IPS DF 4.7 (cell line): ENCODE results near the gene SYNE1.

ENCODE experiments used
- DNase-seq: peaks from one replicate; pipeline ENCODE4 v3.0.0-alpha.2; 2013; ENCODE audit warnings: low spot score; ENCODE audit errors: extremely low read depth

SYNE1 gene

DNA sequence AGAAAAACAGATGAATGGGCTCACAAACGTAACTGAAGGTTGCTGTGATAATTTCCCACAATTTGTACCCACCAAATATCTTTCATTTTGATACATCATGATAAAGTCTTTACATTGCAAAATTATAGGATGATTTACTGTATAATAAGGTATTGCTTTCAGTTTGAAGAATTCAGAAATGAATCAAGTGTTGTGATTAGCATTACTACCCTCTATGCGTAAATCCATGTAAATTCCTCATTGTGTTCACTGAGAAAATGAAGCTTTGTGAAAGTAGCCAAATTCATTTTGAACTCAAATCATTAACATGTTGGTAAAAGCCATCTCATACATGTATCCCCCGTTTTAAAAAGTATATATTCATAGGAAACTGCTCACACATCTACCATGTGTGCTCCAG is 450.3 kb downstream of the SYNE1 start:
- no peak for DNase-seq

DNA sequence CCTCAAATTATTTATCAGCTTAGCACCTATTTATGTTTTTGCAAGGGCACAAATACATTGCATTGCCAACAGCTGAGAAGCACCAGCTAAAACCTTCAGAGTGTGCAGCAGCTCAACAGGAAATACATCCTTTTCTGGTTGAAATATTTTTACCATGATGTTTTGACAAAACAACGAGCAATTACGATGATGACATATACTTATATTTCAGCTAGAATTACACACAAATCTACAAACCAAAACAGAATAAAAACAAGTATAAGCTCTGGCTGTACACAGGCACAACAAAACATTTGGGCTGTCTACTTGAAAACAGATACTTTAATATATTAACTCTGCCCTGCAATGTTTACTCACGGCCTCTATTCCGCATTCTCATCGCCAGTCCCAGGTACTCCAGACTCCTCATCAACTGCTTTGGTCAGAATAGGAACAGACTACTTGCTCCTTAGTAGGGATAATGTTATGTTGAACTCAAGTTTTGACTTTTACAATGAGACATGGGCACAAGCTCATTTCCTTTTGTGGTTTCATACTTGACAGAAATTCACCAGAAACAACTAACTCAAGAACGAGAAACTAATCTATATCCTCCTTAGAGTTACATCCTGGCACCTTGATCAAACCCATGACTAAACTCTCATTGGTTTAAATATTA is 452.1 kb downstream of the SYNE1 start:
- DNase-seq: no peak

DNA sequence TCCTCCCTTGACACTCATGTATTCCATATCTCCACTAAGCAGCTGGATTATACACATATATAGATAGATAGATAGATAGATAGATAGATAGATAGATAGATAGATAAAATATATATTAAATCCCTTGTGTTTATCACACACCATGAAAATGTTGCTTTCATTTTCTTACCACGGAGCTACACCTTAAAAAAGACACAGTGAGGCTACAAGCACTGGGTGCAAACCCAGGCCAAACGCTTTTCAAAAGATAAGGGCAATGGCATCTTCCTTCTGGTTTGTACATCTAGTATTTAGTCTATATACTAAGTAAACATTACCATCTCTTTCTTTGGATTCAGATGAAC is 452.6 kb downstream of the SYNE1 start:
- no peak for DNase-seq

DNA sequence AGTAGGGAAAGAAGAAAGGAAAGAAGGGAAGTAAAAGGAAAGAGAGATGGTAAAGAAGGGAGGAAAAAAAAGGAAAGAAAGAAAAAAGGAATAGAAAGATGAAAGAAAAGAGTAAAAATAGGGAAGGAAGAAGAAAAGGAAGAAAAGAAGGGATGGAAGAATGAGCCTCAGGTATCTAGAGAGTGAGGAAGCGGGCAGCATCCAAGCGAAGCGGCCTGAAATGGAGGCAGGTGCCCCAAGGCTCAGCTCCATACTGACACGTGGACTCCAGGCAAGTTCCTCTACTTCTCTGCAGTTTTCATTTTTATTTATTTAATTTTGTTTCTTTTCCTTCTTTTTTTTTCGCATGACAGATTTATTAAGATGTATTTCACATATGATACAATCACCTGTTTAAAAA is 456.6 kb downstream of the SYNE1 start:
- DNase-seq: no peak

DNA sequence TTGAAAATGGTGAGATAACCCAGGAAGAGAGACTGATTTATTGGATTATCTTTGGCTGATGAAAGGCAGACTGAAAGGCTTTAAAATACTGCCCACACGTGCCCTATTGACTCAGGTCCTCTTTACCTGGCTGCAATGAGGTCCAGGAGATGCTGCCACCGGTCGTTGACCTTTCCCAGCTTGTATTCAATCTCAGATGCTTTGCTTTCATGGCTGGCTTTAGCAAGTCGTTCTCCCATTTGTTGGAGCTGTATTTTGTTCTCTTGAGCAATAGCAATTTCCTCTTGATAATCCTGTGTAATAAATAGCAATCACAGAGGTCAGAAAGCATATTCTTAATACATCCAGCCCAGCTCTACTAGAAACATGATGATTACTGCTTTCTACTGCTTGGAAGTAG is 460.9 kb downstream of the SYNE1 start:
- DNase-seq: no peak

DNA sequence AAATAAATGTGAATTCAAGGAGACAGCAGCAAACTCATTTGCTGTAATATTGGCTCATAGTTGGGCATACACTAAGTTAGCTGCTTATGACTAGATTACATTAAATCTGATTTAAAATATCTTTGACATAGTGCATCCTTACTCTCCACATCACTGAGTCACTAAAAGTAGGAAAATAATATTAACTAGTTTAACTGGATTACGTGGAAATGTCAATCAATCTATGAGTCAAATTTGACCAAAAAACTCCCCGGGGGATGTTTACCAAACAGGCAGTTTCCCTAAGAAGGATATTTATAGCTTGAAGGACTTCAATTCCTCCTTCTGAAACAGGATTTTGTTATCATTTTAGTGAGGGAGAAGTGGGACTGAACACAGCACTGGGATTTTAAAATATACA is 463.2 kb downstream of the SYNE1 start:
- DNase-seq: no peak

DNA sequence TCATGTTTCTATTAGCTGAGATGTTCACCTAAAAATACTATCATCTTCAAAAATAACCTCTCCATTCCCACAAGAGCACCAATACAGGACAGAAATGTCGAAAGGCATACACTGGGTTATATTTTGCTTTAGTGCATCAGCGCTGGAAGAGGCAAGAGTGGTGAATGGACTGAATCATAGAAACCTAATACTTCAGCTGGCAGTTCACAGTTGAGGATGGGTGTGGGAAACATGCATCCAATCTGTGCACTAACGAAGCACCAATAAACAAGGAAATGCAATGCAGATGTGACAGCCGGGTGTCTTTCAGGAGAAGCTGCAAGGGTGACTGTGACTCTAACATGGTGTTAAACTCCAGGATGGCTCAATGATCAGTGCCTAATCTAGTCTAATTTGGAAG is 463.8 kb downstream of the SYNE1 start:
- no peak for DNase-seq

DNA sequence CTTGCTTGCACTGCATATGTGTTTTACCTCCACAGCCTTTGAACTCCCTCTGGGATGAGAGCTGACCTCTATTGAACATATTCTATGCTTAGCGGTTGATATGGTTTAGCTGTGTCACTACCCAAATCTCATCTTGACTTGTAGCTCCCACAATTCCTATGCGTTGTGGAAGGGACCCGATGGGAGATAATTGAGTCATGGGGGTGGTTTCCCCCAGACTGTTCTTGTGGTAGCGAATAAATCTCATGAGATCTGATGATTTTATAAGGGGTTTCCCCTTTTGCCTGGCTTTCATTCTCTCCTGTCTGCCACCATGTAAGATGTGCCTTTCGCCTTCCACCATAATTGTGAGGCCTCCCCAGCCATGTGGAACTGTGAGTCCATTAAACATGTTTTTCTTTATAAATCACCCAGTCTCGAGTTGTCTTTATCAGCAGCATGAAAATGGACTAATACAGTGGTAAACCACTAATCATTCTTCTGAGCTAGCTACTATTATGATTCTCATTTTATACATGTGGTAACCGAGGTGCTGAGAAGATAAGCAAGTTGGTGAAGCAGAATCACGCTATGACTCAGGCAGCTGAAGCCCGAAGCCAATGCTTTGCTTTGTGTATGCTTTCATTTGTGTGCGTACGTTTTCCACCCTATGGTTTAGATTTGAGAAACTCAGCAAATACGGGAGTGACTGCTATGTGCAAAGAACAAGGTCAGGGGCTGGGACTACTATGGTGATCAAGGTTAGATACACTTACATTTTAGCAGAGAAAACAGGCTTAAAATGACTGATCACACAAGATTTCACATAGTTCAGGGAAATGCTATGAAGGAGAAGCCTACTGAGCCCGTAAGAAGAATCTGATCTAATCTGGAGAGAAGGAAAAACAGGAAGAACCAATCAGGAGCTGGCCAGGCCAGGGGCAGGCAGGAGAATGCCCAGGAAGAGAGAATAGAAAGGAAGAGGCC is 466.2 kb downstream of the SYNE1 start:
- DNase-seq: no peak

DNA sequence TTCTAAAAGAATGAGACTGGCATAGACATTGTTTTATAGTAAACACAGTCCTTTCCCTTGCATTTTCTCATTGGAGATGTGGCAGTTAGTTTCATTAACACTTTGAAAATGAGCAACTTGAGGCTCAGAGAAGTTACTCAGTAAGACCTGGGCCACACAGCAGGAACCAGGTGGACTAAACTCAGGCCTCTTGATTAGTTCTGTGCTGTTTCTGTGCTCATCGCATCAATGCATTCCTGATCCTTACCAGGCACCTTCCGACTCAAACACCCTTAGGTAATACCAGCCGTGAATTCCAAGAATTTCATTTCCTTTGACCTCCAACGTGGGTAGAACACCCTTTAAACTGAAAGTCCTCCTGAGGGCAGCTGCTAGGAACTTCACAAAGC is 466.9 kb downstream of the SYNE1 start:
- DNase-seq: no peak

DNA sequence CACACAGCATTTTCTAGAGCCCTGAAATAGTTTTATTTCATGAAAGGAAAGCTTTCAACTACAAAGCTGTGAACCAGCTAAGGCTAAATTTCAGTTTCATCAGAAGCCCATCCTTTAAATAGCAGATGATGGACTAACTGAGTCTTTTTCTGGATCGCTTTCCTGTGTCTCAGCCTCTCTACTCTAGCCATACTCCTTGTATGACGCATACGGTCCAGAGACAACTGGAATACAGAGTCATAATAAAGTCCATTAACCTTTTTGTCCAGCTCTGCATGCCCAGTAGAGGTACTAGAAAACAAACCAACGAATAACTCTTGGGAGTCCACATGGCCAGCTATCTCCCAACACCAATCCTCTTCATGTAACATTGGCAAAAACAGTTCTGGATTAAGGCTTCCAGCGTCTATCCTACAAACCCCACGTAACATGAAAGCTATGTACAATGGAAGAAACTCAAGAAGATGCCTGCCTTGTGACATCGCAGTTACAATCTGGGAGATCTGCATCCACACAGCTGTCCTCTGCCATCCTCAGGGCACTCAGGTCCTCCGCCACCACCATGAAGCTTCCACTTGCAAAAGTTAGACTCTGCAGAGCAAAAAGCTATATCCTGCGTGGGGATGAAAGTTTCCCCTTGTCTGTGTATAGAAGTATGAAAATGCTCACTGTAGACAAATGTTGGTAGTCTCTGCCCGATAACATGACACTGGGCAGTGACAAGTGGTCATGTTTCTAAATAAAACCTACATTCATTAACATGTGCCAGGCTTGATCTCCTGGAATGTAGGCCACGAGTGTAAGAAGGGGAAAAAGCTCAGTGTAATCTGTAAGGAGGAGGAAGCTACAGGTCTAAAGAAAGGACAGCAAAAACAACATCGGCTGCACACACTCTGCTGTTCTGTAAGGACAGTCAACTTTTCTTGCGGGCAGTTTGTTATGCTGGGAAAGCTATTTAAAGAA is 469.2 kb downstream of the SYNE1 start:
- DNase-seq: no peak

DNA sequence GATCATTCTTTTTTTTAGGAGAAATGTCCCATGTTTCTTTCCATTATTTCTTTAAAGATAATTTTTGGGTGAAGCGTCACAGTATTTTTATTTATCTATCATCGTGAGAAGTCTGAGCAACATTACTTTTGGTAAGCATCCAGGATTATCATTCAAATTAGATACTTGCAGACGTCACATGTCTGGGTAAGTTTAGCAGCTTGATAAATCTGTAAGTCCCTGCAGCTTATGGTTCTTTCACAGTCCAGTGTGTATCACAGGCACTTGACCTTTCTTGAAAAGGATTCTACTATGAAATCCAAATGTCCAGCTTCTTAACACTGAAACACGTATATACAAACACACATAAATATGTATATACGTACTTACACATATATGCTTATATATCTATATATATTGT is 470.3 kb downstream of the SYNE1 start:
- DNase-seq: no peak

DNA sequence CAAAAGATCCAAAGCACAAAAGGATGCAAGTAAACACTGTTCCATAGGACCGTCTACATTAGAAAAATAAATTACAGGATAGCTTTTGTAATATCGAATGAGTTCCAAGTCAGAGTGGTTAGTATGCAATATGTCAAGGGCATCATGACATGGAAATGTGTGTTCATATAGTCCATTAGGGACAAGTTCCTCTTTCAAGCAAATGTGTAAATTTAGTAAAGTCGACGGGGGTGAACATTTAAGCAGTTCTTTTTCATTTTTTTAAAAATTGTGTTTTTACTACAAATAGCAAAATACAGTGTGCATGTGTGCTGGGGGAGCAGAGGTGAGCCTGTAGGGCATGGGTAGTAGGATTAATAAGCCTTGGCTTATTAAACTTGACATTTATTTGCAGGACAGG is 470.7 kb downstream of the SYNE1 start:
- DNase-seq: no peak

DNA sequence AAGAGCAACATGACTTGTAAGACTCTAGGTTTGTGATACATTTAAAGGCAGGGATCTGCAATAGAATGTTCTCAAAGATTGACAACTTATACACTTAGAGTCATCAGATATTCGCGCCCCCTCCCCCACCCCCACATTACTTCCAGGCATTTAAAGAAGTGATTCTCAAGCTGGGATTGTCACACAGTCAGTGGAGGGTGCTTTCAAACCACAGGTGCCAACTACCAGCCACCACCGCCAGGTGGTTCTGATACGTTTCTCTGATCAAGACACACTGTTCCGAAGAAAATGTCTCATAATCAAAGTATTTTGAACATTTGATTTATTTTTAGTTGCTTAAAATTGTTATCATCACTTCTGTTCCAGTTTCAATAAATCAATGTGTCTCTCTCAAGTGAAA is 472.2 kb downstream of the SYNE1 start:
- DNase-seq: no peak

DNA sequence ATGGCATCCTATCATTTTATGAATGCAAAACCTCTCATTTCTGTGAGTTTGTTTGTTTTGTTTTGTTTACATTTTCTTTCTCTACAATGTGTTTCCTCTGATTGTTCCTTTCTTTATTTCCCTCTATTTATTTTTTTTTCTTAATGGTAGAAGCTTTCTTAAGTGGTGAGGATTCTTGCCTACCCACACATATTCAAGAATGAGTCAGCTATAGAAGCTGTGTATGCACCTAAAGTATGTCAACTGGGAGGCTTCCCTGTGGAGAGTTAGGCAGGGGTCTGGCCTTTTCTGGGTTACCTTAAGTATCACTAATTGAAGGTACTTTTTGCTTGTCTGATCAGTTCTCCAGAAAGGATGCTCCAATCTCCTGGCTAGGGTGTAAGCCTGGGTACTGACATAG is 475.7 kb downstream of the SYNE1 start:
- no peak for DNase-seq

DNA sequence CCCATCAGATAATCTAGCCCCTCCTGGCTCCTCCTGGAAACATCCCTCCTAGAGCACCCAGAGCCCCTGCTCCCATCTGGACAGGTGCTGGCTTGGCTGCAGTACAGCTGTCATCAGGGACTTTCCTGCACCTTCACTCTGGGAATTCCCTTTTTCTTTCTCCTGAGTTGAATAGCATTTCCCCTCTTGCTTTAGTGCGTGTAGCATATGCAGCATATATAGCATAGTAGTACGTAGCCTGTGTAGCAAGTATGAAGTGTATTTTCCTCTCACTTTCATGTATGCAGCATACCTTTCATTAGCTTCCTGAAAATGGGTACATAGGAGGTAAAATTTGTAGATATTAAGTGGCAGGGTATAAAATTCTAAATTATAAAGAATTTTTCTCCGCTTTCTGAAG is 476.8 kb downstream of the SYNE1 start:
- no peak for DNase-seq

DNA sequence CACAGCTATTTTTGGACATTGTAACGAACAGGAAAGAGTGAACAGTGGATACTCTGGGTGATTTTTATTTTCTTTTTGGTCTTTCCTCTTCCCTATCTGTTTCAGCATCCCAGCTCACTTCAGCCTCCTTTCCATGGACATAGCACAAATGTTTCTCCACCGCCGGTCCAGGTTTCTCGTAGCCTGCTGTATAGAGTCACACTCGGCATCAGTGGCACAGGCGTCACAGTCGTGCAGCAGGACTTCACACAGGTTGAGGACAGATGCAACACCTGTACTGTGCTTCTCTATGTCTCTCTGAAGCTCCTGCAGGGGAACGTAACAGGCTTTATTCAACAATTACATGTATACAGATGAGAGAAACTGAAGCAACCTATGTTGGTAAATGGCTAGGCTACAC is 481.4 kb downstream of the SYNE1 start:
- no peak for DNase-seq

DNA sequence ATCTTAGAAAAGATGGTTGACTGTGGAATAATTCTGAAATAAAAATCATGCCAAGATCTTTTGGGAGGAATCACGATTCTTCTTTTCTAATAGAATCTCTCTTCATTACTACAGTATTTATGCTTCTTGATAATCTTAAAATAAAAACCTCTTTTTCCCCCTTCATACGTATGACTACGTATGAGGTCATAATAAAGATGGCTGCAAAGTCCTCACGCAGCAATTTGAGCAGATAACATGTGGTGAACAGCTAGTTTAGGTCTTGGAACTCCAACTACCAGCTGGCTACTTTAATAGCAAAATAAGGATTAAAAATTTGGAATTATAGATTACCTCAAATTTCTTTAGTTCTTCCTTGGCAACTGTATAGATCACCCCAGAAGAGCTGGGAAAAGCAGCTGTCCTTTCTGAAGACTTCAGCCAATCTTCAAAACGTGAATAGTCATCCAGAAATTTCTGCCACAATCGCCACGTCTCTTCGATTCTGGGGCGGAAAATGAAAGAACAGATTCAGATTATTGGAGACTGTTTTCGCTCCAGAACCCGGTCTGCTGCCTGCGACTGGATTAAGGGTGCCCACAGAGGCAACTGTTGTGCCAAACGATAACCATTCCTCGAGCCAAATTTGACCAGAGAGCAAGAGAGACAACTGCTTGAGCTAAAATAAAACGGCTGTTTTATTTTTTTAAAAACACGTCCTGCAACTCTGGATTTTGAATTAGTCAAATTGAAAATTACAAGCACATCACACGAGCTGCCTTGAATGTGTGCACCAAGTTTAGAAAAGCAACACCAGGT is 482.4 kb downstream of the SYNE1 start:
- DNase-seq: no peak

DNA sequence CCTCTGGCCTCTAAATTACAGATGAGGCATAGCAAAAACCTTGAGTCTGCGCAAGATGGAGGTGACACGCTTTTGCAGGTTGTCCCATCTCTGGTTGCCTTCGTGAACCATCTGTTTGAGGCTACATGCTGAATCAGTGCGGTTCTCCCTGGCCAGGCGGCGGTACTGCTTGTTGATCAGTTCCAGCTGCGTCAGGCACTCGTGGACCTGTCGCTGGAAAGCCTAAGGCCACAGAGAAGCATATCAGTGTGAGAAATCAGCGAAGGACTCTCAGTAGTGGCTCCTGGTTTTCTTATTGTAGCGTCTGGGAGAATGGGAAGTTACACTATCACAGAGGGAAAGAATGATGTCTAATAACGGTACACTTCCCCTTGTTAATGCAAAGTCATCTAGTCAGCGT is 485.2 kb downstream of the SYNE1 start:
- no peak for DNase-seq

DNA sequence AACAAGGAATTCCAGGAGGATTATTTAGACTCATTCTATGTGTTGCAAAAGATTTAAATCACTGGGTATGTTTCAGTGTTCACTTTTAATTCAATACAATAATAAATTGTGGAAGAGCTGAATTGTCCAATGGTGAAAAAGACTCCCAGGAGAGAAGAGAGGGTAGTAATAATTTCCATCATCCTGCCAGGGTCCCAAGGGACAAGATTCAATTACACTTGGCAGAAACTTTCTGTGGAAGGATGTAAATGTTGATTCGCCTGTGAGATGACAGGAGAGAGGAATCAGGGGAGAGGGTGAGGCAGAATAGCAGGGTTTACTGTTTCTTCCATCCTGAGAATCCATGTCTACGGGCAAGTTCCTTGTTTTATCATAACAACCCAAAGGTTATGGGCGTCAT is 487.0 kb downstream of the SYNE1 start:
- no peak for DNase-seq

DNA sequence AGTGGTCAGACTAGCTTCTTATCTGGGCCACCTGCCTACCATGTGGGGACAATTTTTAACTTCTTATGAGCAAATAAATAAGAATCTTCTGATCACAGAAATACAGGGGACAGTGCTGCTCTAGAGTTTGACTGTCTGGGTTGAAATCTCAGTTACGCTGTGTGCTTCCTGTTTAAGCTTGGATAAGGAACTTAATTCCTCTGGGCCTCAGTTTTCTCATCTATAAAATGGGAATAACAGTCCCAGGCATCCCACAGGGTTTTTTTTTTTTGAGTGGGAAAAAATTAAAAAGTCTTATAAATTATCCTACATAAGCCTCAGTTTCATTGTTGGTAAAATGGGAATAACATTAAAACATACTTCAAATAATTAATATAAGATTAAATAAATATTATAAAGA is 488.8 kb downstream of the SYNE1 start:
- DNase-seq: no peak

DNA sequence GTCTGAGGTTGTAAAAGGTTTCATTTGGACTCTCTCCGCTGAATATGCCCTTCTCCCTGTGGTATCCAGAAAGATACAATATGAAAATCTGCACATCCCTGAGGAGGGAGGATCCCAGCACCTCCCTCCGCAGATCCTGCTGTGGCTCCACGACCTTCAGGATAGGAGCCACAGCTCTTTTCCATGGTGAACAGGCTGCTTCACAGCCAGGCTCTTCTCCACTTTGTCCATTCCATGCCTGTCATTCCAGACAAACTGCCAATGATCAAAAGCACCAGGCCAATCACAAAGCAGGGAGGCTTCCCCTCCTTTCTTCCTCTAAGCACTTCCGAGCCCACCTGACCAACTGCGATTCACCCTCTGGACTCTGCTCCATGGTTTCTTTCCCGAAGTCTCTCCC is 489.9 kb downstream of the SYNE1 start:
- DNase-seq: no peak
